NB4 (cell line): Measurements from ENCODE around the gene CADM1.

ENCODE experiments used
- MYC ChIP-seq: IDR thresholded peaks from 2 replicates; pipeline ENCODE4 v1.6.1; 2011; ENCODE audit warnings: low read depth, low read length
- POLR2A ChIP-seq: IDR thresholded peaks from 2 replicates; pipeline ENCODE4 v1.6.1; 2011; ENCODE audit warnings: mild to moderate bottlenecking; ENCODE audit not compliant: insufficient read length; ENCODE audit errors: extremely low read depth

- TF ChIP-seq MYC (no peak), POLR2A (no peak)
Observed at GRCh38 chr11:115290479-115290878, 213.7 kb downstream of the CADM1 start.
